Astrocyte (in vitro differentiated cells and primary cell): ENCODE results near the gene SETD7.

ENCODE experiments used
- EZH2 ChIP-seq: IDR thresholded peaks from 2 replicates; pipeline ENCODE4 v1.6.1; 2012; ENCODE audit warnings: mild to moderate bottlenecking, low read length, inconsistent platforms; ENCODE audit not compliant: insufficient read depth
- TF ChIP-seq, protein P1 (sequence below): IDR thresholded peaks from 2 replicates; pipeline ENCODE4 v1.5.1; 2011; ENCODE audit warnings: low read depth, mild to moderate bottlenecking, inconsistent platforms, low read length, moderate library complexity; ENCODE audit not compliant: insufficient read depth

DNA sequence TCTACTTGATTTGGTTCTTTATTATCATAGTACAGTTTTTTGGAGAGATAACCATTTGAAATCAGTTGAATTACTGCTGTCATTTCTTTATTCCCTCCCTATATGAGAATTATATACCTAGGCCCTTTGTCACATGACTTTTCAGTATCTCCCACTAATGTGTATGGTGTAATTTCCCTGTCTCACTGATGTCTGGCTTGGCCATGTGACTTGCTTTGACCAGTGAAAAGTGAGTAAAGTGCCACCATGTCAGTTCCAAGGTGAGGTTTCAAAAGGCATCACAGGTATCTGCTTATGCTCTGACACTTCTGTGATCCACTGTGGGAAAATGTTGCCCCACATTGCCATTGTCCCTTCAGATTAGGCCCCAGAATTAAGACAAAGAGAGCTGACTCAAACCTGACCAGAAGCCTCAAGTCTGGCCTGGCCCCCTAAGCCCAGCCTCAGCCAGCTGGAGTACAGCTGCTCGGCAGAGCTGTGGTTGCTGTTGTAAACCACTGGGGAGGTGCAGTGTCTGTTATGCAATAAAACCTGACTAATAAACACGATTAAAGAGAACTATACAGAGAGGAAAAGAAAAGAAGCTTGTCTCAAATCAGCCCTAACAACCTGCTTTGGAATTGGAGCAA lies 27.5 kb downstream of the SETD7 start:
- no peak for TF ChIP-seq EZH2
- TF ChIP-seq, protein P1, sequence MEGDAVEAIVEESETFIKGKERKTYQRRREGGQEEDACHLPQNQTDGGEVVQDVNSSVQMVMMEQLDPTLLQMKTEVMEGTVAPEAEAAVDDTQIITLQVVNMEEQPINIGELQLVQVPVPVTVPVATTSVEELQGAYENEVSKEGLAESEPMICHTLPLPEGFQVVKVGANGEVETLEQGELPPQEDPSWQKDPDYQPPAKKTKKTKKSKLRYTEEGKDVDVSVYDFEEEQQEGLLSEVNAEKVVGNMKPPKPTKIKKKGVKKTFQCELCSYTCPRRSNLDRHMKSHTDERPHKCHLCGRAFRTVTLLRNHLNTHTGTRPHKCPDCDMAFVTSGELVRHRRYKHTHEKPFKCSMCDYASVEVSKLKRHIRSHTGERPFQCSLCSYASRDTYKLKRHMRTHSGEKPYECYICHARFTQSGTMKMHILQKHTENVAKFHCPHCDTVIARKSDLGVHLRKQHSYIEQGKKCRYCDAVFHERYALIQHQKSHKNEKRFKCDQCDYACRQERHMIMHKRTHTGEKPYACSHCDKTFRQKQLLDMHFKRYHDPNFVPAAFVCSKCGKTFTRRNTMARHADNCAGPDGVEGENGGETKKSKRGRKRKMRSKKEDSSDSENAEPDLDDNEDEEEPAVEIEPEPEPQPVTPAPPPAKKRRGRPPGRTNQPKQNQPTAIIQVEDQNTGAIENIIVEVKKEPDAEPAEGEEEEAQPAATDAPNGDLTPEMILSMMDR, result no peak
